WI38 (cell line): Measurements from ENCODE around the gene PCYT1A.
"Not testable (repeated sequence)": the region's sequence is repeated elsewhere in the genome, so short reads cannot be mapped to it uniquely, and the experiment has no call there.

Experiments
- H3K4me3 ChIP-seq: 2 replicates; pipeline ENCODE4 v1.5.1; 2011; ENCODE audit warnings: low read depth, mild to moderate bottlenecking, control low read depth, low read length
- CTCF ChIP-seq: IDR thresholded peaks from 2 replicates; pipeline ENCODE4 v1.5.1; 2012; ENCODE audit warnings: low read depth, mild to moderate bottlenecking, control low read depth, low read length

The PCYT1A gene

GRCh38 chr3:196208942-196209695, 78.4 kb downstream of the PCYT1A start:
- no peak for TF ChIP-seq CTCF
- H3K4me3 ChIP-seq: no peak overlapping the region

GRCh38 chr3:196207833-196208607, 79.5 kb downstream of the PCYT1A start:
- TF ChIP-seq CTCF: no peak
- peak overlapping the region; percentile 41 for H3K4me3 ChIP-seq

DNA sequence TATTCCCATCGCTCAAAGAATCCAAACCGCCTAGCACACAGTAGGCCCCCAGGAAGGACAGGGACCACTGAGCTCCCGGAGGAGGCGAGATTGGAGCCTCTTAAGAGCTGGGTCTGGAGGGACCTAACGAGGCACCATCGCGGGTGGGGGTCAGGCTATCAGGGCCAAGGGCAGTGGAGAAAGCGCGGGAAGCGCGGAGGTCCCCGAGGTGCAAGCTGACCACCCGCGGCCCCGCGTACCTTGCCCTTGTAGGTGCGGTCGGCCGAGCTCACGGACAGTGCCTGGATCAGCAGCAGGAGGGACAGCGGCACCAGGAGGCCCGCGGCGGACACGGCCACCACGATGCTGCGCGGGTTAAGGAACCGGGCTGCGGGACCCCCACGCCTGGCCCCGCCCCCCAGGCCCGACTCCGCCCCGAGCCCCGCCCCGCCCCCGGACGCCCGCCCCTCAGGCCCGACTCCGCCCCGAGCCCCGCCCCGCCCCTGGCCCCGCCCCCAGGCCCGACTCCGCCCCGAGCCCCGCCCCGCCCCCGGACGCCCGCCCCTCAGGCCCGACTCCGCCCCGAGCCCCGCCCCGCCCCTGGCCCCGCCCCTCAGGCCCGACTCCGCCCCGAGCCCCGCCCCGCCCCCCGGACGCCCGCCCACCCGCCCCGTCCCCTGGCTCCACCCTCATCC, 80.2 kb downstream of the PCYT1A start:
- peak overlapping the region; percentile 21; the same call in 1 of the 2 replicates for H3K4me3 ChIP-seq

GRCh38 chr3:196205442-196206205, 81.9 kb downstream of the PCYT1A start:
- H3K4me3 ChIP-seq: not testable (repeated sequence)

More for the DNA sequence above, 80.2 kb downstream of the PCYT1A start:
- TF ChIP-seq CTCF: no peak

GRCh38 chr3:196203846-196204245, 83.7 kb downstream of the PCYT1A start:
- no peak for TF ChIP-seq CTCF
- H3K4me3 ChIP-seq: no peak overlapping the region

GRCh38 chr3:196202516-196202970, 85.0 kb downstream of the PCYT1A start:
- H3K4me3 ChIP-seq: no peak overlapping the region
- TF ChIP-seq CTCF: no peak
